A549 (cell line): ENCODE measurements around the gene MYH6. TPM values are rescaled to one million over a fixed set of nuclear protein-coding genes. Genes with fewer than 3 reads are reported as not detected.

ENCODE experiments used
- ATAC-seq, 2 experiments: fragments of 200-7000 bp in 1 of 2; fragments of >200 bp in 1 of 2; cut with Nextera tagmentation in 1 of 2; cut with Tn5 transposase in 1 of 2; 3 replicates each; pipeline versions ENCODE4 v1.8.0 to v1.9.1; 2018 to 2020; ENCODE audit warnings: mild to moderate bottlenecking in 1 of 2, moderate library complexity in 1 of 2
- CTCF ChIA-PET: fragments of 300-600 bp; sonication (Branson Sonifier 250); formaldehyde crosslinking; extraction: SDS; loops from one replicate; lab custom pipeline; 2021; ENCODE audit warnings: antibody characterized with exemption, inconsistent platforms; lab: Yijun Ruan, JAX
- POLR2A ChIA-PET: fragments of 350-600 bp; formaldehyde crosslinking; extraction: SDS; loops from one replicate; lab custom pipeline; 2021; ENCODE audit warnings: antibody characterized with exemption, inconsistent platforms; lab: Yijun Ruan, JAX
- DNase-seq, 2 experiments: peaks; one replicate each; pipeline versions ENCODE4 v3.0.0 to v3.0.0-alpha.2; 2011 to 2016; ENCODE audit warnings: low read depth in 1 of 2, low spot score in 1 of 2
- FAIRE-seq: peaks from 2 replicates; lab custom pipeline; 2011; peaks lifted over from hg19 to GRCh38; lab: Jason Lieb, UNC
- H3K27ac ChIP-seq, 2 experiments: fragments of >200 bp; sonication (Bioruptor Twin); formaldehyde crosslinking; 3 replicates each; pipeline ENCODE4 v1.5.1; 2016 to 2017
- H3K4me1 ChIP-seq: fragments of >200 bp; sonication (Bioruptor Twin); formaldehyde crosslinking; 3 replicates; pipeline ENCODE4 v1.6.1; 2016
- H3K4me2 ChIP-seq: fragments of >200 bp; sonication (Bioruptor Twin); formaldehyde crosslinking; 3 replicates; pipeline ENCODE4 v1.6.1; 2016
- H3K4me3 ChIP-seq: fragments of >200 bp; sonication (Bioruptor Twin); formaldehyde crosslinking; 3 replicates; pipeline ENCODE4 v1.5.1; 2016
- H3K9me3 ChIP-seq: fragments of >200 bp; sonication (Bioruptor Twin); formaldehyde crosslinking; 3 replicates; pipeline ENCODE4 v1.6.1; 2016
- CTCF ChIP-seq: fragments of >200 bp; sonication (Bioruptor Twin); formaldehyde crosslinking; IDR thresholded peaks from 3 replicates; pipeline ENCODE4 v1.5.1; 2016
- E2F6 ChIP-seq: IDR thresholded peaks from 2 replicates; pipeline ENCODE4 v1.6.1; 2012; ENCODE audit warnings: low read depth, borderline replicate concordance
- EHMT2 ChIP-seq: fragments of 200-600 bp; sonication (generic); IDR thresholded peaks from 2 replicates; pipeline ENCODE4 v1.6.1; 2016; ENCODE audit warnings: antibody characterized with exemption, low read depth, mild to moderate bottlenecking, moderate library complexity
- FOSB ChIP-seq: fragments of 250-450 bp; sonication (Bioruptor Pico); IDR thresholded peaks from 2 replicates; pipeline ENCODE4 v1.5.0; 2020; ENCODE audit warnings: mild to moderate bottlenecking, moderate library complexity
- HDAC2 ChIP-seq: fragments of 200-600 bp; sonication (generic); IDR thresholded peaks from 2 replicates; pipeline ENCODE4 v1.6.1; 2016
- HMGXB4 ChIP-seq: fragments of 250-450 bp; sonication (Bioruptor Pico); IDR thresholded peaks from 2 replicates; pipeline ENCODE4 v1.5.0; 2021; ENCODE audit warnings: mild to moderate bottlenecking, moderate library complexity, borderline replicate concordance
- HOXA7 ChIP-seq: fragments of 250-450 bp; sonication (Bioruptor Pico); IDR thresholded peaks from 2 replicates; pipeline ENCODE4 v1.5.0; 2020; ENCODE audit warnings: mild to moderate bottlenecking, moderate library complexity
- MAZ ChIP-seq: fragments of 150-350 bp; IDR thresholded peaks from 2 replicates; pipeline ENCODE4 v1.6.1; 2014; ENCODE audit warnings: antibody characterized with exemption, low read depth, low read length, borderline replicate concordance
- PBX3 ChIP-seq: IDR thresholded peaks from 2 replicates; pipeline ENCODE4 v1.6.1; 2012
- POLR2AphosphoS2 ChIP-seq: conservative IDR thresholded peaks from 2 replicates; pipeline ENCODE4 v1.6.1; 2012; ENCODE audit warnings: low read length, improper control_type of control experiment, inconsistent platforms
- REST ChIP-seq: fragments of 200-600 bp; sonication (generic); IDR thresholded peaks from 2 replicates; pipeline ENCODE4 v1.6.1; 2016; ENCODE audit warnings: antibody characterized with exemption, mild to moderate bottlenecking, moderate library complexity
- ZSCAN20 ChIP-seq: fragments of 250-450 bp; sonication (Bioruptor Pico); IDR thresholded peaks from 2 replicates; pipeline ENCODE4 v1.8.0; 2022; ENCODE audit warnings: mild to moderate bottlenecking, moderate library complexity
- WGBS: methylation state at CpG from one replicate; pipeline ENCODE4 v1.1.6; 2017; ENCODE audit errors: missing lambda C conversion rate; 5-methylcytosine and 5-hydroxymethylcytosine counted together
- polyA plus RNA-seq, 4 experiments: library from polyadenylated mRNA; depleted of rRNA in 3 of 4; stranded (reverse); fragments of >200 nt; fragmentation: RNase III in 1 of 4; extraction: RNeasy Plus Mini Kit Qiagen cat#74134 plus additional on column Dnase treatment in 1 of 4; gene quantifications; 2 replicates in 3 of 4; 3 replicates in 1 of 4; pipeline ENCODE4 v1.2.3, GENCODE V29; 2011 to 2017

MYH6 gene
- polyA plus RNA-seq, 2 of the 4 experiments (the other 2 are of a cell fraction): not detected

GRCh38 chr14:23411563-23412525 is 3.8 kb upstream of the MYH6 start:
- DNase-seq (no peak), ATAC-seq (no peak), FAIRE-seq (no peak)
- no peak overlapping the region for H3K27ac ChIP-seq
- no peak overlapping the region for H3K4me3 ChIP-seq
- no peaks in the 10 kb centered on the region for H3K4me1 ChIP-seq
- no peaks in the 10 kb centered on the region for H3K9me3 ChIP-seq
- POLR2A ChIA-PET: no interaction called here
- 49% methylated on average over 13 of the region's 14 CpGs for WGBS
- no peak overlapping the region for H3K4me2 ChIP-seq
- CTCF ChIA-PET: interaction anchor here (0.8 to 1.2 kb wide), 3 partner anchors 27 to 117 kb away, joined by 3 to 6 read pairs (median 3); no protein-coding TSS in a partner anchor
- TF ChIP-seq CTCF: no peak
- no peak for TF ChIP-seq EHMT2
- TF ChIP-seq HDAC2: no peak
- TF ChIP-seq MAZ: no peak
- TF ChIP-seq PBX3: no peak
- no peak for TF ChIP-seq HMGXB4 (CRISPR knock-in tag)

- H3K4me3 ChIP-seq: no peak overlapping the region
- CTCF ChIA-PET: no interaction called here
- TF ChIP-seq FOSB (CRISPR knock-in tag) (no peak), E2F6 (no peak), REST (no peak), POLR2AphosphoS2 (no peak), HDAC2 (no peak), HOXA7 (no peak), ZSCAN20 (CRISPR knock-in tag) (no peak)
- TF ChIP-seq, all 56 proteins: peak for 0
- no peak overlapping the region for H3K27ac ChIP-seq
- H3K4me1 ChIP-seq: no peaks in the 10 kb centered on the region
- H3K9me3 ChIP-seq: no peaks in the 10 kb centered on the region
- DNase-seq: no peak
- WGBS: 35% methylated on average over 12 of the region's 14 CpGs
- no peak overlapping the region for H3K4me2 ChIP-seq
- no peak for FAIRE-seq
- ATAC-seq: no peak
- POLR2A ChIA-PET: no interaction called here
These were observed 2.0 kb upstream of the MYH6 start for GRCh38 chr14:23409966-23410635.
